Dendritic cell treated with granulocyte-macrophage colony-stimulating factor and Interleukin-4, amounts not matched to agents 40 ng/mL and 50 ng/mL, for 4 days (primary cell): Measurements from ENCODE around the gene LRRFIP2.
"Not testable (repeated sequence)": the region's sequence is repeated elsewhere in the genome, so short reads cannot be mapped to it uniquely, and the experiment has no call there.

ENCODE experiments used
- H3K27ac Mint-ChIP-seq: one replicate; pipeline ENCODE4 v1.8.0; 2022; ENCODE audit warnings: mild to moderate bottlenecking, mixed read lengths
- H3K27me3 Mint-ChIP-seq: one replicate; pipeline ENCODE4 v1.8.0; 2022; ENCODE audit warnings: mild to moderate bottlenecking, mixed read lengths
- H3K36me3 Mint-ChIP-seq: one replicate; pipeline ENCODE4 v1.8.0; 2022; ENCODE audit warnings: low read depth, mixed read lengths
- H3K4me1 Mint-ChIP-seq: one replicate; pipeline ENCODE4 v1.8.0; 2022; ENCODE audit warnings: low read depth, mixed read lengths
- H3K4me3 Mint-ChIP-seq: one replicate; pipeline ENCODE4 v1.8.0; 2022; ENCODE audit warnings: mild to moderate bottlenecking, moderate library complexity, mixed read lengths
- H3K9me3 Mint-ChIP-seq: one replicate; pipeline ENCODE4 v1.8.0; 2022; ENCODE audit warnings: mixed read lengths
- intact Hi-C: fragments of 100-400 bp; cut with micrococcal nuclease; formaldehyde crosslinking; loops from one replicate; pipeline ENCODE4 v1.15.0; 2022

The LRRFIP2 gene

GRCh38 chr3:37075955-37076354 is 98.4 kb downstream of the LRRFIP2 start:
- Mint-ChIP-seq H3K4me1 (no peaks in the 10 kb centered on the region), H3K27ac (no peak overlapping the region), H3K4me3 (no peak overlapping the region), H3K27me3 (no peaks in the 10 kb centered on the region), H3K9me3 (no peaks in the 10 kb centered on the region), H3K36me3 (peaks cover 80% of the 10 kb centered on the region)
- intact Hi-C loops = no loop called here

DNA sequence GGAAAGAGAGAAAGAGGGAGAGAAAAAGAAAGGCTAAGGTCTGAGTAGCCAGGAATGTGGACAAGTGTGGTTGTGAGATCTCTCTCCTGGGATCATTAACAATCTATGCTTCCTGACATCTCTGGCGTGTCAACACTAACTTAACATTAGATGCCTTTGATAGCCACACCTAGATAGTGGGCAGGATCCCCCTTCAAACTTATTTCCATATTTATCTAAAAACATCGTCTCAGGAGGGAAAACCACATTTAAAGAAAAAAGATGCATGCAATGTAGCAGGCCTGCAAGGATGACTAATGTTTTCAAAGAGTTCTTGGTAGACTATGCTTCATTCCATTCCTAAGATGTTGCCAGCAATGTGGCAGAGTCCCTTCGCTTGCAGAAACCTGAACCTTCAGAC is 100.2 kb downstream of the LRRFIP2 start:
- Mint-ChIP-seq H3K27me3 (no peaks in the 10 kb centered on the region), H3K4me3 (no peak overlapping the region), H3K9me3 (no peaks in the 10 kb centered on the region), H3K27ac (no peak overlapping the region), H3K36me3 (peaks cover 76% of the 10 kb centered on the region), H3K4me1 (no peaks in the 10 kb centered on the region)
- intact Hi-C loops = no loop called here

DNA sequence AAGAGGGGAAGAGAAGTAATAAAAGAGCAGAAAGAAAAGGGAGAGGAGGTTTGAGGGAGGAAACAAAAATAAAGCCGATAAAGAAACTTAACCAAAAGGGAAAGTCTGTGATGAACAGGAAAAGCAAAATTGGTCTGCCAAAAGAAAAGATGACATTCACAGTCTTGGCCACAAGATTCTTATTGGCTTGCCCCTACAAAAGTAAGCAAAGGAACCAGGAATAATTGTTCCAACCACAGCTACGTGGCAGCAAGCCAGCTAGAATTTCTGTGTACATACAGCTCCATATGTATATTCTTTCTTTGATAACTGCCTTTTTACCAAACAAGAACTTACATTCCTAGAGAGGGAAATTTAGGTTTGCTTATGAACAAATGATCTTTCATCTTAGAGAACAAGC is 101.5 kb downstream of the LRRFIP2 start:
- Mint-ChIP-seq H3K4me3 (no peak overlapping the region), H3K4me1 (no peaks in the 10 kb centered on the region), H3K36me3 (peaks cover 78% of the 10 kb centered on the region), H3K27me3 (no peaks in the 10 kb centered on the region), H3K9me3 (no peaks in the 10 kb centered on the region), H3K27ac (no peak overlapping the region)
- intact Hi-C loops = no loop called here

- no peaks in the 10 kb centered on the region for H3K4me1 Mint-ChIP-seq
- no peaks in the 10 kb centered on the region for H3K9me3 Mint-ChIP-seq
- H3K36me3 Mint-ChIP-seq = peaks cover 80% of the 10 kb centered on the region
- intact Hi-C loops = no loop called here
- H3K4me3 Mint-ChIP-seq = no peak overlapping the region
- no peaks in the 10 kb centered on the region for H3K27me3 Mint-ChIP-seq
- no peak overlapping the region for H3K27ac Mint-ChIP-seq
These were observed 102.5 kb downstream of the LRRFIP2 start for GRCh38 chr3:37071921-37072320.

- Mint-ChIP-seq H3K9me3 (no peaks in the 10 kb centered on the region), H3K27me3 (no peaks in the 10 kb centered on the region), H3K36me3 (peaks cover 85% of the 10 kb centered on the region), H3K4me1 (no peaks in the 10 kb centered on the region), H3K27ac (no peak overlapping the region), H3K4me3 (no peak overlapping the region)
- intact Hi-C loops = no loop called here
These were observed 106.4 kb downstream of the LRRFIP2 start for GRCh38 chr3:37068031-37068430.

DNA sequence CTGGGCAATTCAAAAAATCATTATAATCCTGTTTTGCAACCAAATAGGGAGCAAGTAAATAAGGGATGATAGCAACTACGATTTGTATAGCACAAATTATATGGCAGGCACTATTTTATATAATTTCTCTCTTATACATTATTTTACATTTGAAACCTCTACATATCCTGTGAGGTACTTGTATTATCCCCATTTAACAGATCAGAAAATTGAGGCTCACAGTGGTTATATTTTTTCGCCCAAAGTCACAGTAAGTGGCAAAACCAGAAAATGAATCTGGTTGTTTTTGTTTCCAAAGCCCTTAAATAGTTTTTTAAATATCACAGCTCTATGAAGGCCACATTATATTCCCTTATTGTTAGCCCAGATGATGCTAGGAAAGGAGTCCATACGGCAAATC is 106.8 kb downstream of the LRRFIP2 start:
- Mint-ChIP-seq H3K27ac (no peak overlapping the region), H3K36me3 (peaks cover 85% of the 10 kb centered on the region), H3K4me3 (no peak overlapping the region), H3K9me3 (no peaks in the 10 kb centered on the region), H3K27me3 (no peaks in the 10 kb centered on the region), H3K4me1 (no peaks in the 10 kb centered on the region)
- intact Hi-C loops = no loop called here

DNA sequence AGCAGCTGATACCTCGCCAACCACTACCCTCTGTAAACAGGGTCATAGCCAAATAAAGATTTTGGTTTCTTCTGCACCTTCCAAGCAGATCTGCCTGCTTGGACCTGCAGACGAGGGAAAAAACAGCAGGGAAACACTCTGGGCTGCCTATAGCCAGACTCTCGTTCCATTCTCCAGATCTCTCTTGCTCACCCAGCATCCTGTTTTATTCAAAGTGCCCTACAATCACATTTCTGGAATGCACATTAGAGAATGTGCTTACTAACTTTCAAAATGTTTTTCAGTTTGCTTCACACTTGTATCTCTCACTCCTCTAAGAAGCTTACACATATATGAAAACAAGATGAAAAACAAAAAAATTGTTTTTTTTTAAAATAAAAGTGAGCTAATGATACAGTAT is 109.6 kb downstream of the LRRFIP2 start:
- no peaks in the 10 kb centered on the region for H3K27me3 Mint-ChIP-seq
- H3K4me1 Mint-ChIP-seq = peaks cover 6% of the 10 kb centered on the region
- H3K9me3 Mint-ChIP-seq = no peaks in the 10 kb centered on the region
- H3K4me3 Mint-ChIP-seq = no peak overlapping the region
- H3K36me3 Mint-ChIP-seq = peaks cover 90% of the 10 kb centered on the region
- H3K27ac Mint-ChIP-seq = no peak overlapping the region
- intact Hi-C loops = no loop called here

DNA sequence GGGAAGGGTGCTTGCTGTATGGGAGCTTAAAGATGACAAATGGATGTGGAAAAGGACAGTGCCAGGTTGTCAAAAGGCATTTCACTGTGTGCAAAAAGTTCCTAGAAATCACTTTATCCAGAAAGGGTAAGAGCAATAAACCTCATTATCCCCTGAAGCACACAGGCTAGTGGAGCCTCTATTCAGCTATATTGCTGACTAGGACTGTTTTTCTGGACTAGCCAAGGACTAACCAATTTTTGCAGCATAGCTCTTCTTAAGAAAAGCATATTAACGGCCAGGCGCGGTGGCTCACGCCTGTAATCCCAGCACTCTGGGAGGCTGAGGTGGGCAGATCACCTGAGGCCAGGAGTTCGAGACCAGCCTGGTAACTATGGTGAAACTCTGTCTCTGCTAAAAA is 116.3 kb downstream of the LRRFIP2 start:
- no peak overlapping the region for H3K4me3 Mint-ChIP-seq
- peaks cover 95% of the 10 kb centered on the region for H3K36me3 Mint-ChIP-seq
- intact Hi-C loops = loop anchor here (10.0 kb wide), 1 partner anchor 53 kb away; no protein-coding TSS in a partner anchor
- H3K4me1 Mint-ChIP-seq = peaks cover 11% of the 10 kb centered on the region
- no peaks in the 10 kb centered on the region for H3K9me3 Mint-ChIP-seq
- no peak overlapping the region for H3K27ac Mint-ChIP-seq
- H3K27me3 Mint-ChIP-seq = no peaks in the 10 kb centered on the region

DNA sequence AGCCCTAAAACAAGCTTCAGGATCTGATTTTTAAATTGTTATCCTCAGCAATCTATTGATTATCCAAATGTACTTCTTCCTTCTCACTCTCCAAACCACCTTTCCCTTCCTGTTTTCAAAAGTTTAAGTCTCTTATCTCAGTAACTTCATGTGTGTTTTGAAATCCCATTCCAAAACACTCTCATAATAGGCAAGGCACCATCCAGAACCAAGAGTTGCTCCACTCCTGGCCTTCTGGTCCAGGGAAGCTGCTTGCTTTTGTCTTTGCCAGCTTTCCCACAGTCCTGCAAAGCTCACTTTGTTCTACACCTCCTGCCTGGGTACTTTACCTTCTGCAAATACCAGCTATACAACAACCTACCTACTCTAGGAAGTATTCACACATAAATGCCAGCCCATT is 117.6 kb downstream of the LRRFIP2 start:
- Mint-ChIP-seq H3K27ac (no peak overlapping the region), H3K4me1 (peaks cover 9% of the 10 kb centered on the region), H3K9me3 (no peaks in the 10 kb centered on the region), H3K36me3 (peaks cover 95% of the 10 kb centered on the region), H3K27me3 (no peaks in the 10 kb centered on the region), H3K4me3 (no peak overlapping the region)
- intact Hi-C loops = loop anchor here (10.0 kb wide), 1 partner anchor 52 kb away; no protein-coding TSS in a partner anchor

- H3K9me3 Mint-ChIP-seq, H3K27me3 Mint-ChIP-seq, H3K4me1 Mint-ChIP-seq, H3K27ac Mint-ChIP-seq, H3K4me3 Mint-ChIP-seq: not testable (repeated sequence)
- intact Hi-C loops = loop anchor here (10.0 kb wide), 1 partner anchor 50 kb away; no protein-coding TSS in a partner anchor
- H3K36me3 Mint-ChIP-seq = peaks cover 94% of the 10 kb centered on the region
These were observed 119.3 kb downstream of the LRRFIP2 start for GRCh38 chr3:37055077-37055476.

DNA sequence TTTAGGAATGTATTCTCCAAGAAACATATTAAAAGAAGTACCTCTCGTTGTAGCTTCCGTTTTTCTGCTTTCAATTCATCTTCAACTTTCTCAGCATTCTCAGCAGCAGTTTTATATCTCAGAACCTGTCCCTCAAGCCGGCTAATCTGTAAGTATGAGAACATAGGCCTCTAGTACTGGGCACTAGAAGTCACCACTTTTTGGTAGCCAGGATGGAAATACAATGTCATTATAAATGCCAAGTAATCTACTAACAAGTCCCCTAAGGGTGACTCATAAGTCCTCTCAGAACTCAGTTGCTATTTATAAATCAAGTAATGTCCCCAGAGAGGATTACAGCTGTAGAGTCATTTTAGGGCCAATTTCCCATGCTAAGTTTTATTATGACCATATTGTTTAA is 120.0 kb downstream of the LRRFIP2 start:
- no peak overlapping the region for H3K4me3 Mint-ChIP-seq
- H3K4me1 Mint-ChIP-seq = peaks cover 5% of the 10 kb centered on the region
- peaks cover 96% of the 10 kb centered on the region for H3K36me3 Mint-ChIP-seq
- intact Hi-C loops = loop anchor here (10.0 kb wide), 1 partner anchor 50 kb away; no protein-coding TSS in a partner anchor
- no peaks in the 10 kb centered on the region for H3K27me3 Mint-ChIP-seq
- H3K27ac Mint-ChIP-seq = no peak overlapping the region
- no peaks in the 10 kb centered on the region for H3K9me3 Mint-ChIP-seq

- H3K4me3 Mint-ChIP-seq = no peak overlapping the region
- H3K4me1 Mint-ChIP-seq = peaks cover 5% of the 10 kb centered on the region
- no peaks in the 10 kb centered on the region for H3K27me3 Mint-ChIP-seq
- H3K9me3 Mint-ChIP-seq = no peaks in the 10 kb centered on the region
- H3K27ac Mint-ChIP-seq = no peak overlapping the region
- intact Hi-C loops = loop anchor here (10.0 kb wide), 1 partner anchor 49 kb away; no protein-coding TSS in a partner anchor
- H3K36me3 Mint-ChIP-seq = peaks cover 99% of the 10 kb centered on the region
These were observed 120.6 kb downstream of the LRRFIP2 start for GRCh38 chr3:37053753-37054152.

GRCh38 chr3:37053337-37053736 is 121.0 kb downstream of the LRRFIP2 start:
- intact Hi-C loops = loop anchor here (10.0 kb wide), 1 partner anchor 49 kb away; no protein-coding TSS in a partner anchor
- peaks cover 5% of the 10 kb centered on the region for H3K4me1 Mint-ChIP-seq
- H3K27ac Mint-ChIP-seq = no peak overlapping the region
- H3K36me3 Mint-ChIP-seq = peaks cover 99% of the 10 kb centered on the region
- H3K27me3 Mint-ChIP-seq = no peaks in the 10 kb centered on the region
- no peak overlapping the region for H3K4me3 Mint-ChIP-seq
- no peaks in the 10 kb centered on the region for H3K9me3 Mint-ChIP-seq

GRCh38 chr3:37052860-37053259 is 121.5 kb downstream of the LRRFIP2 start:
- Mint-ChIP-seq H3K36me3 (peaks cover 99% of the 10 kb centered on the region), H3K4me3 (no peak overlapping the region), H3K27ac (no peak overlapping the region), H3K4me1 (peaks cover 5% of the 10 kb centered on the region), H3K27me3 (no peaks in the 10 kb centered on the region), H3K9me3 (no peaks in the 10 kb centered on the region)
- intact Hi-C loops = loop anchor here (10.0 kb wide), 1 partner anchor 48 kb away; no protein-coding TSS in a partner anchor

- Mint-ChIP-seq H3K4me1 (no peaks in the 10 kb centered on the region), H3K27me3 (no peaks in the 10 kb centered on the region), H3K9me3 (no peaks in the 10 kb centered on the region), H3K27ac (no peak overlapping the region), H3K36me3 (peaks cover 95% of the 10 kb centered on the region), H3K4me3 (no peak overlapping the region)
- intact Hi-C loops = loop anchor here (10.0 kb wide), 1 partner anchor 45 kb away; no protein-coding TSS in a partner anchor
These were observed 124.1 kb downstream of the LRRFIP2 start for GRCh38 chr3:37050282-37050681.
